Cardiac septum (tissue), 1 donor: ENCODE data around the gene FAM168A. TPM values are rescaled to one million over a fixed set of nuclear protein-coding genes. Genes with fewer than 3 reads are reported as not detected.
"Not testable (repeated sequence)": the region's sequence is repeated elsewhere in the genome, so short reads cannot be mapped to it uniquely, and the experiment has no call there.

Experiments
- DNase-seq: peaks from one replicate; pipeline ENCODE4 v3.0.0-alpha.2; 2020; ENCODE audit warnings: low spot score
- intact Hi-C: fragments of 100-400 bp; cut with DNase I; formaldehyde crosslinking; loops from one replicate; pipeline ENCODE4 v1.14.0; 2022
- total RNA-seq: library from RNA; stranded (reverse); fragmentation: NEBNext Ultra II Directional; extraction: Animal tissue kit (Norgen Biotek cat#: 25700); gene quantifications from one replicate; pipeline ENCODE4 v1.2.1, GENCODE V29; 2021
- donor health status: DM: no; HTN: no; CAD: no.

Gene FAM168A
- total RNA-seq, 1 donor from 2014 or later, result 29.5 TPM

GRCh38 chr11:73598719-73599379 lies 937 bp upstream of the FAM168A start:
- no peak for DNase-seq
- intact Hi-C loops, result loop anchor here (10.0 kb wide), 1 partner anchor 194 kb away; no protein-coding TSS in a partner anchor

GRCh38 chr11:73597336-73597955 lies 466 bp downstream of the FAM168A start:
- intact Hi-C loops, result loop anchor here (10.0 kb wide), 1 partner anchor 193 kb away; no protein-coding TSS in a partner anchor
- DNase-seq, result no peak

DNA sequence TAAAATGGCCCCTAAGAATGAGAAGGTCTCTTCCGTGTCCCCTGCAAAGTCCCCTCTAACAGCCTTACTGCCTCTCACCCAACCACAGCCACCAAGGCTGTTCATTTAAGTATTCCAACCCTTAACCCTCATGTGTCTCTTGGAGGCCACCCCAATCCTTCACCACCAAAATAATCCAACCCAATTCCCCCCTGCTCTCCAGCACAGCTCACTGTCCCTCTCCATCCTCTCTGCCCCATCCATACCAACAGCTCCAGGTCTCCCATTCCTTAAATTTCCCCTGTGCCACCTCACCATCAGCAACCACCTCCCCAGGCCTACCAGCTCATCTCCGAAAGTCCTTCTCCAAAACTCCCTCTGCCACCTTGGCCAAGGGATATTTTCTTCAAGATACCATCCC lies 1.4 kb downstream of the FAM168A start:
- DNase-seq, result no peak
- intact Hi-C loops, result loop anchor here (10.0 kb wide), 1 partner anchor 192 kb away; no protein-coding TSS in a partner anchor

DNA sequence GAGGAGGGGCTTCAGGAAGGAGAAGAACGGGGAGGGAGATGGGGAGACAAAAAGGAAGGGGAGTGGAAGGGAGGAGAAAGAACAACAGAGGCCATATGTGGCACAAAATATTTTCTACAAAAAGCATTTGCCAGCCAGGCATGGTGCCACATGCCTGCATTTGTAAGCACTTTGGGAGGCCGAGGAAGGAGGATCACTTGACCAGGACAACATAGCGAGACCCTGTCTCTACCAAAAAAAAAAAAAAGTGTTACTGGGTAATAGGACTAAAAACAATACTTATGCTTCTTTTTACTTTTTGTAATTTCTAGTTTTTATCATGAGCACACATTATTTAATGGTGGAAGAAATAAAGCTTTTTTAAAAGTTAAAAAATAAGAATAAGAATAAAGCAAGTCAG lies 5.3 kb downstream of the FAM168A start:
- intact Hi-C loops, result loop anchor here (10.0 kb wide), 1 partner anchor 188 kb away; no protein-coding TSS in a partner anchor
- DNase-seq, result no peak

DNA sequence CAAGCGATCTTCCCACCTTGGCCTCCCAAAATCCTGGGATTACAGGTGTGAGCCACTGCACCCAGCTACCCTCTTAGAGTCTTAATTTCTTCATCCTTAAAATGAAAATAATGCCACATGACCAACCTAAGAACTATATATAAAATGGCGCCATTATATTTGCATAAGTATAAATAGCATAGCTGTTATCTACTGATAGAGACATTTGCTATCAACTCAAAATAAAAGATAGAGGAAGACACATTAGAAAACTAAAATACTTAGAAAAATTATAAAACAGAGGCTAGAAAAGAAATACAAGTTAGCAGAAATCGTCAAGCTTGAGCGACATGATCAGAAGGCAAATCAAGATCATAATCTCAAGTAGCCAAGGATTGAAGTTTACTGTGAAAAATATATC lies 6.2 kb downstream of the FAM168A start:
- DNase-seq, result no peak
- intact Hi-C loops, result loop anchor here (10.0 kb wide), 1 partner anchor 187 kb away; no protein-coding TSS in a partner anchor

DNA sequence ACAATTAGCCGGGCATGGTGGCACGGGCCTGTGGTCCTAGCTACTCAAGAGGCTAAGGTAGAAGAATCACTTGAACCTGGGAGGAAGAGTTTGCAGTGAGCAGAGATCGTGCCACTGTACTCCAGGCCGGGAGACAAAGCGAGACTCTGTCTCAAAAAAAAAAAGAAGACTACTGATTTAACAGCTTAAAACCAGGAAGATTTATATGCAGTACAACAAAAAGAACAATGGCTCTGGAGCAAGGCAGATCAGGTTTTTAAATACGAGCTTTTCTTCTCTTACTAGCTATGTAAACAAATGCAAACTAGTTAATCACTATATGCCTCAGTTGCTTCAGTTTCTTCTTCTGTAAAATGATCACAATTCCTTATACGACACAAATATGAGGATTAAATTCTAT lies 6.9 kb downstream of the FAM168A start:
- no peak for DNase-seq
- intact Hi-C loops, result loop anchor here (10.0 kb wide), 1 partner anchor 186 kb away; no protein-coding TSS in a partner anchor

GRCh38 chr11:73586791-73587190 lies 11.1 kb downstream of the FAM168A start:
- intact Hi-C loops, result no loop called here
- no peak for DNase-seq

DNA sequence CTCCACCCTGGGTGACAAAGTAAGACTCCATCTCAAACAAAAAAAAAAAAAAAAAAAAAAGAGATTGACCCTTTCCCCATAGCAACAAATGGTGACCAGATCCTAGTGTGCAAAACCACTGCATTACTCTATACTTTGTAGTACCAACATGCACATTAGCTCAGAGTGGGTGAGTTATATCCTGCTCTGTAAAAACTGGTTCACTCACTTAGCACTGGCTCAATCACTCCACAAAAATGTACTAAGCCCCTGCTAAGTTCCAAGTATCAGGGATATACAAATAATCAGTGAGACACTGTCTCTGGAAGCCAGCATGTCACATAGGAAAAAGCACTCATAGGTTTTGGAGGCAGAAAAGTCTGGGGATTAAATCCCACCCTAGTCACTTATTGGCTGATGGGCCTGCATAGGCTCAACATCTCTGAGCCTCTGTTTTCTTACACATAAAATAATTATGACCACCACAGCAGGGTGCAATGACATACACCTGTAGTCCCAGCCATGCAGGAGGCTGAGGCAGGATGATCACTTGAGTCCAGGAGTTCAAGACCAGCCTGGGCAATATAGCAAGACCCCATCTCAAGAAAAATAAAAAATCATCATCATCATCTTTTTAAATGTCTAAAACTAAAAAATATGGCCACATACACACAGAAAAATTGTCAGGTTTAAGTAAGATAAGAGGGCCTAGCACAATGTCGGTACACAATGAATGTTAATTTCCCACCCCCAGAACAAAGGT lies 11.9 kb downstream of the FAM168A start:
- intact Hi-C loops, result no loop called here
- no peak for DNase-seq

DNA sequence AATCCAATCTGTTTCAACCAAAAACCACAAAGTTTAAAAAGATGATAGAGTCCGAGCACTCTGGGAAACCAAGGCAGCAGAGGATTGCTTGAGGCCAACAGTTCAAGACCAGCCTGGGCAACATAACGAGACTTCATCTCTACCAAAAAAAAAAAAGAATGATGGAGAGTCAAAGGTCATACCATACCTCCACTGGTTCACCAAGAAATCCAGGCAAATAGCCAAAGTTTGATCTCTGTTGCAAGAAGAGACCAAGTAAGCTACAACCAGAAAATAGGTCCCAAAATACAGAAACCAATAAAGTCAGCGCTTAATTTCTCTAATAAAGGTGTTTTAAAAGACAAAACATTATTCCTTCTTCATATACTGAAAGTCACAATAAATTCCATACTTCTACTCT lies 13.1 kb downstream of the FAM168A start:
- intact Hi-C loops, result no loop called here

DNA sequence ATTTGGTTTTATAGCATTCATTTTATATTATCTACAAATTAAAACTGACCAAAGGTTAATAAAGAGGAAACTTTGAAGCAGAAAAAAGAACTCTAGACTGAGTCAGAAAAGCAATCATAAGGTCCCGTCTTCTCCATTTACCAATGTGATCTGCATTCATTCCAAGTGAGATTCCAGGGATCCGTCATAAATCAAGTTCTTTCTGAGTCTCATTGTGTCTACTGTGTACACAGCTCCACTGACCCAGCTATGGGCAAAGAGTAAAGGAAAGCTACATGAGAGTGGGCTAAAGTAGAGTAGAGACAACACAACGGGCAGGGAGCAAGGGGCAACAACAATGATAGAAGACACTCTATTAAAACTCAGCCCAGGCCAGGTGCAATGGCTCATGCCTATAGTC lies 15.3 kb downstream of the FAM168A start:
- intact Hi-C loops, result no loop called here
- DNase-seq, result no peak

More for the DNA sequence above, 13.1 kb downstream of the FAM168A start:
- DNase-seq, result no peak

GRCh38 chr11:73580749-73581148 lies 17.2 kb downstream of the FAM168A start:
- DNase-seq, intact Hi-C loops: not testable (repeated sequence)

- intact Hi-C loops, result no loop called here
- no peak for DNase-seq
Observed at GRCh38 chr11:73579641-73580434, 18.1 kb downstream of the FAM168A start.

GRCh38 chr11:73578592-73579185 lies 19.2 kb downstream of the FAM168A start:
- intact Hi-C loops, result no loop called here
- no peak for DNase-seq

- no peak for DNase-seq
- intact Hi-C loops, result no loop called here
Observed at GRCh38 chr11:73577496-73577917, 20.4 kb downstream of the FAM168A start.

- intact Hi-C loops, result no loop called here
- DNase-seq, result no peak
Observed at GRCh38 chr11:73576185-73576614, 21.7 kb downstream of the FAM168A start.

DNA sequence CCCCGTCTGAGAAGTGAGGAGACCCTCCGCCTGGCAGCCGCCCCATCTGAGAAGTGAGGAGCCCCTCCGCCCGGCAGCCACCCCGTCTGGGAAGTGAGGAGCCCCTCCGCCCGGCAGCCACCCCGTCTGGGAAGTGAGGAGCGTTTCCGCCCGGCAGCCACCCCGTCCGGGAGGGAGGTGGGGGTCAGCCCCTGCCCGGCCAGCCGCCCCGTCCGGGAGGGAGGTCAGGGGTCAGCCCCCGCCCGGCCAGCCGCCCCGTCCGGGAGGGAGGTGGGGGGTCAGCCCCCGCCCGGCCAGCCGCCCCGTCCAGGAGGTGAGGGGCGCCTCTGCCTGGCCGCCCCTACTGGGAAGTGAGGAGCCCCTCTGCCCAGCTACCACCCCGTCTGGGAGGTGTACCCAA lies 25.9 kb downstream of the FAM168A start:
- intact Hi-C loops, DNase-seq: not testable (repeated sequence)

DNA sequence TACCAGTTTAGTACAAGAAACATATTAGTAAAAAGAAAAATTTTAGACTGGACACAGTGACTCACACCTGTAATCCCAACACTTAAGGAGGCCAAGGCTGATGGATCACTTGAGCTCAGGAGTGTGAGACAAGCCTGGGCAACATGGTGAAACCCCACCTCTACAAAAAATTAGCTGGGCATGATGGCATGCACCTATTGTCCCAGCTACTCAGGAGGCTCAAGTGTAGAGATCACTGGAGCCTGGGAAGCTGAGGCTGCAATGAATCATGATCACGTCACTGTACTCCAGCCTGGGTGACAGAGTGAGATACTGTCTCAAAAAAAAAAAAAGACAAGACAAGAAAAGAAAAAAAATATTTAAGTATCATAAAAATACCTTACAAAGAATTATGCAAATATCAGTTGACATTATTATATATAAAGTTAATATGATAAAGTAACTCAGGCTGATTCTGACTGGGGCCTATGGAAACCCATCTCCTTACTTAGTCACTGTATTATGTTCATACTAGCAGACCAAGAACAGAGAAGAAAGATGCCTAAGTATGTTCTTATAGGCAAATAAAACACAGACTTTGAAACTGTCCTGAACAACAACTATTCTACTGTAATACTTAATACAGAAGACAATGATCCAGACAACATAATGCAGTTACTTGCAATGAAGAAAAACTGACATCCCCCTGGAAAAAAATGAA lies 27.3 kb downstream of the FAM168A start:
- DNase-seq, result no peak
- intact Hi-C loops, result loop anchor here (1.0 kb wide), 1 partner anchor 14 kb away; no protein-coding TSS in a partner anchor

DNA sequence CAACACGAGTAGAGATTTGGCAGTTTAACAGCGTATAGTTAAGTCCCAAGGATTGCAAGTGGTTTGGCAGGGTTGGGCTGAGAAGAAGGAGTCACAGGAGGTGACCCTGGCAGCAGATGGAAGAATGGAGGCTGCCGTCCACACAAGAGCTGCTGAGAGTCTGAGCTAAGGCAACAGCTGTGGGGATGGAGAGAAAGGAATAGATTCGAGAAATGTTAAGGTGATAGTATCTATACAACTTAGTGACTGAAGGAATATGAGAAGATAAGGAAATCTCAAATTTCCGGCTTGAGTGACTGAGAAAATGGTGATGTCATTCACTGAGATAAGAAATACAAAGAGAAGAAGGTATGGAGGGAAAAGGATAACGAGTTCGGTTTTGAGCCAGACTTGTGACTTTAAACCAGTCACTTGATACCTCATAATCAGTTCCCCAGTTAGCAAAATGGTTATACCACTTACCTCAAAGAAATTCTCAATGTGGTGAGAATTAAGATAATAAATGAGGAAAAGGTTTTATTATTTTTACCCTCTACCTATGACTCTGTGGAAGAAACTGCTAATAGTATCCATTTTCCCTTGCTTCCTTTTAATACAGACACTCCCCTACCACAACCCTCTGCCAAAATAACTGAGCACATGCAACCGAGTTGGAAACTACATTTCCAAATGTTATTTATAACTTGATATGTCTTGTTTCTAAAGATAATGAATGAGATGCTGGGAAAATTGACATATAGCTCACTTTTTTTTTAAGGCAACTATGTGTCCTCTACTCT lies 30.7 kb downstream of the FAM168A start:
- intact Hi-C loops, result no loop called here
- DNase-seq, result no peak
